ENCODE measurements around the gene RCAN2. TPM values are rescaled to one million over a fixed set of nuclear protein-coding genes. Genes with fewer than 3 reads are reported as not detected.

The RCAN2 gene
- total and polyA plus RNA-seq, 9 of the 15 experiments (the other 6 are each of a cell fraction or from before 2014, with no cell fraction given), result 0.04 TPM; not detected in 8

- no peak for FAIRE-seq
- no TSS peak for BruUV-seq (replicated peaks)
- in situ Hi-C loops (cut with MboI), result no loop called here
These were observed 301.5 kb downstream of the RCAN2 start for GRCh38 chr6:46189726-46190125.

More at GRCh38 chr6:46189726-46190125, 301.5 kb downstream of the RCAN2 start:
- ATAC-seq, result no peak
- no peak overlapping the region for H3K4me3 ChIP-seq
- no peaks in the 10 kb centered on the region for H3K36me3 ChIP-seq (ENCODE audit: control insufficient read depth, insufficient read depth, low read length)
- no peak overlapping the region for H2AFZ ChIP-seq (ENCODE audit: low read depth, low read length)
- DNase-seq (ENCODE audit: extremely low read depth in 1 of 4, low spot score in 3 of 4), result no peak
- 2% methylated on average over 4 of the region's 4 CpGs for WGBS (ENCODE audit: insufficient coverage, low coverage, missing lambda C conversion rate)
- no peak overlapping the region for H3K27ac ChIP-seq (ENCODE audit: extremely low read depth, low read depth, low read length)
- intact Hi-C loops (cut with micrococcal nuclease), result no loop called here
- H3K27me3 ChIP-seq (ENCODE audit: control insufficient read depth in 2 of 2, insufficient read depth in 2 of 2, low read length in 2 of 2), result no peaks in the 10 kb centered on the region; a peak in 1 of 5 replicates
- H3K79me2 ChIP-seq (ENCODE audit: control insufficient read depth, insufficient read depth, low read length), result no peaks in the 10 kb centered on the region
- H3K4me1 ChIP-seq (replicated peaks in 1 of 2; ENCODE audit: control insufficient read depth in 2 of 2, insufficient read depth in 2 of 2, low read length in 2 of 2), result no peaks in the 10 kb centered on the region
- ChIA-PET POLR2A (no interaction called here), CTCF (ENCODE audit: low intra/inter-chr PET ratio) (no interaction called here)
- TF ChIP-seq, protein P1, sequence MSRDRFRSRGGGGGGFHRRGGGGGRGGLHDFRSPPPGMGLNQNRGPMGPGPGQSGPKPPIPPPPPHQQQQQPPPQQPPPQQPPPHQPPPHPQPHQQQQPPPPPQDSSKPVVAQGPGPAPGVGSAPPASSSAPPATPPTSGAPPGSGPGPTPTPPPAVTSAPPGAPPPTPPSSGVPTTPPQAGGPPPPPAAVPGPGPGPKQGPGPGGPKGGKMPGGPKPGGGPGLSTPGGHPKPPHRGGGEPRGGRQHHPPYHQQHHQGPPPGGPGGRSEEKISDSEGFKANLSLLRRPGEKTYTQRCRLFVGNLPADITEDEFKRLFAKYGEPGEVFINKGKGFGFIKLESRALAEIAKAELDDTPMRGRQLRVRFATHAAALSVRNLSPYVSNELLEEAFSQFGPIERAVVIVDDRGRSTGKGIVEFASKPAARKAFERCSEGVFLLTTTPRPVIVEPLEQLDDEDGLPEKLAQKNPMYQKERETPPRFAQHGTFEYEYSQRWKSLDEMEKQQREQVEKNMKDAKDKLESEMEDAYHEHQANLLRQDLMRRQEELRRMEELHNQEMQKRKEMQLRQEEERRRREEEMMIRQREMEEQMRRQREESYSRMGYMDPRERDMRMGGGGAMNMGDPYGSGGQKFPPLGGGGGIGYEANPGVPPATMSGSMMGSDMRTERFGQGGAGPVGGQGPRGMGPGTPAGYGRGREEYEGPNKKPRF (IDR thresholded peaks at IDR 0.05; ENCODE audit: low read depth, low read length), result no peak
- TF ChIP-seq NCOA2 (IDR thresholded peaks at IDR 0.05; ENCODE audit: partially characterized antibody in 2 of 2) (no peak), CBX3 (IDR thresholded peaks at IDR 0.05; ENCODE audit: borderline replicate concordance in 1 of 2, low read length in 2 of 2) (no peak), HMG20B (CRISPR knock-in tag; IDR thresholded peaks at IDR 0.05) (no peak), STAG1 (CRISPR knock-in tag; IDR thresholded peaks at IDR 0.05; ENCODE audit: borderline replicate concordance) (no peak), POLR3G (IDR thresholded peaks at IDR 0.05; ENCODE audit: extremely low read depth, insufficient read length, insufficient replicate concordance) (no peak), HNRNPUL1 (IDR thresholded peaks at IDR 0.05; ENCODE audit: low read length) (no peak), ARNT (IDR thresholded peaks at IDR 0.05) (no peak)
- H3K9ac ChIP-seq (ENCODE audit: insufficient read depth in 1 of 2, low read depth in 2 of 2, low read length in 2 of 2), result no peak overlapping the region
- no peaks in the 10 kb centered on the region for H3K9me3 ChIP-seq (replicated peaks; ENCODE audit: control insufficient read depth, insufficient read depth, low read depth, low read length)
- H3K4me2 ChIP-seq (ENCODE audit: insufficient read depth, low read length), result no peak overlapping the region
- no peaks in the 10 kb centered on the region for H3K9me1 ChIP-seq (ENCODE audit: control insufficient read depth, insufficient read depth, low read length)
- H4K20me1 ChIP-seq (replicated peaks; ENCODE audit: control insufficient read depth, insufficient read depth, low read length), result no peaks in the 10 kb centered on the region

Measured in K562 (cell line).